Lower lobe of right lung (tissue), 2 donors: ENCODE results near the gene KCNJ6. TPM values are rescaled to one million over a fixed set of nuclear protein-coding genes. Genes with fewer than 3 reads are reported as not detected.
A peak's percentile ranks its signal among the peaks of the same experiment; 100 is the strongest.

Experiments
- ATAC-seq, 2 donors: fragments of 200-7000 bp; cut with Tn5 transposase; one replicate each; pipeline ENCODE4 v1.9.1; 2020 to 2022; ENCODE audit warnings: mild to moderate bottlenecking in 2 of 2, moderate library complexity in 2 of 2
- DNase-seq: peaks from one replicate; pipeline ENCODE4 v3.0.0-alpha.2; 2020
- H3K27ac ChIP-seq: fragments of 200-600 bp; one replicate; pipeline ENCODE4 v1.8.0; 2022
- H3K27me3 ChIP-seq: fragments of 200-600 bp; one replicate; pipeline ENCODE4 v1.8.0; 2022; ENCODE audit warnings: low read depth
- H3K36me3 ChIP-seq: fragments of 200-600 bp; one replicate; pipeline ENCODE4 v1.8.0; 2022; ENCODE audit warnings: mild to moderate bottlenecking
- H3K4me1 ChIP-seq: fragments of 200-600 bp; one replicate; pipeline ENCODE4 v1.8.0; 2022
- H3K4me3 ChIP-seq: fragments of 200-600 bp; one replicate; pipeline ENCODE4 v1.8.0; 2022; ENCODE audit warnings: mild to moderate bottlenecking
- H3K9me3 ChIP-seq: fragments of 200-600 bp; one replicate; pipeline ENCODE4 v1.8.0; 2022
- intact Hi-C: fragments of 100-400 bp; cut with DNase I; formaldehyde crosslinking; loops from one replicate; pipeline ENCODE4 v1.11.0; 2022
- total RNA-seq: library from RNA; stranded (reverse); fragmentation: NEBNext Ultra II Directional; extraction: Animal tissue kit (Norgen Biotek cat#: 25700); gene quantifications from one replicate; pipeline ENCODE4 v1.2.1, GENCODE V29; 2021
- TF ChIP-seq, protein P1 (sequence below): fragments of 200-600 bp; IDR thresholded peaks from one replicate; pipeline ENCODE4 v1.8.0; 2022; ENCODE audit warnings: antibody characterized with exemption, mild to moderate bottlenecking
- donor health status: DM: no; HTN: yes; CAD: no; lungs with severe emphysema.

KCNJ6 gene
- total RNA-seq, 1 donor from 2014 or later = 0.09 TPM

DNA sequence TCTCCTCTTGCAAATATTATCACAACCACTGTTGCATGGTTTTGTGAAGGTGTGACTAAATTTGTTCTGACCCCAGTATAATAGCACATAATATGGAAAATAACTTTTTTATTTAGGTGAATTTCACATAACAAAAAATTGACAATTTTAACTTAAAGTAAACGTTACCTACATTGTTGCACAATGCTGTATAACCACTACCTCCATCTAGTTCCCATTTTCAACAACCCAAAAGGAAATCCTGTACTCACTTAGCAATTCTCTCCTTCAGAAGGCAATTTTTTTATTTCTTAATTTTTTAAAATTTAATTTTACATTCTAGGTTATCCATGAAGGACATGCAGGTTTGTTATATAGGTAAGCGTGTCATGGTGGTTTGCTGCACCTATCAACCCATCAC is 95.2 kb downstream of the KCNJ6 start:
- DNase-seq = no peak
- Histone ChIP-seq H3K27ac (no peak overlapping the region), H3K36me3 (no peaks in the 10 kb centered on the region), H3K4me3 (no peak overlapping the region), H3K27me3 (no peaks in the 10 kb centered on the region), H3K4me1 (no peaks in the 10 kb centered on the region), H3K9me3 (no peaks in the 10 kb centered on the region)
- TF ChIP-seq, protein P1, sequence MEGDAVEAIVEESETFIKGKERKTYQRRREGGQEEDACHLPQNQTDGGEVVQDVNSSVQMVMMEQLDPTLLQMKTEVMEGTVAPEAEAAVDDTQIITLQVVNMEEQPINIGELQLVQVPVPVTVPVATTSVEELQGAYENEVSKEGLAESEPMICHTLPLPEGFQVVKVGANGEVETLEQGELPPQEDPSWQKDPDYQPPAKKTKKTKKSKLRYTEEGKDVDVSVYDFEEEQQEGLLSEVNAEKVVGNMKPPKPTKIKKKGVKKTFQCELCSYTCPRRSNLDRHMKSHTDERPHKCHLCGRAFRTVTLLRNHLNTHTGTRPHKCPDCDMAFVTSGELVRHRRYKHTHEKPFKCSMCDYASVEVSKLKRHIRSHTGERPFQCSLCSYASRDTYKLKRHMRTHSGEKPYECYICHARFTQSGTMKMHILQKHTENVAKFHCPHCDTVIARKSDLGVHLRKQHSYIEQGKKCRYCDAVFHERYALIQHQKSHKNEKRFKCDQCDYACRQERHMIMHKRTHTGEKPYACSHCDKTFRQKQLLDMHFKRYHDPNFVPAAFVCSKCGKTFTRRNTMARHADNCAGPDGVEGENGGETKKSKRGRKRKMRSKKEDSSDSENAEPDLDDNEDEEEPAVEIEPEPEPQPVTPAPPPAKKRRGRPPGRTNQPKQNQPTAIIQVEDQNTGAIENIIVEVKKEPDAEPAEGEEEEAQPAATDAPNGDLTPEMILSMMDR = no peak
- intact Hi-C loops = no loop called here
- no peak for ATAC-seq

DNA sequence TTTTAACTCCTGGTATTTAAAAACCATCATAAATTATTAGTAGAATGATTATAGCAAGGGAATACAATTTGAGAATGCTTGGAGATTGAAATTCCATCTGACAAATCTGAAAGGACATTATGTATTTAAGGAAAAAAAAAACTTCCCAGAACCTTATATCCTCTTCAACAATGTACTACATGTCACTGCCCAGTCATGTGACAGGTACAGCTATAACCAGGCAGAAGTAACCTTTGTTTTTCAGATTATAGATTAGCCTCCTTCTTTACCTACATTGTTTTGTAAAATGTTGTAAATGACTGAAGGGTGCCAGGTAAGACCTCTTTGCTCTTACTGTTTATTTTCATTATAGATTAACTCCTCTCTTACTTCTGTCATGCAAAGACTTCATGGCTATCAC is 96.9 kb downstream of the KCNJ6 start:
- Histone ChIP-seq H3K36me3 (no peaks in the 10 kb centered on the region), H3K9me3 (no peaks in the 10 kb centered on the region), H3K4me3 (no peak overlapping the region), H3K27me3 (no peaks in the 10 kb centered on the region), H3K4me1 (no peaks in the 10 kb centered on the region), H3K27ac (no peak overlapping the region)
- intact Hi-C loops = no loop called here
- ATAC-seq (no peak), DNase-seq (no peak)
- TF ChIP-seq, protein P1 = no peak

DNA sequence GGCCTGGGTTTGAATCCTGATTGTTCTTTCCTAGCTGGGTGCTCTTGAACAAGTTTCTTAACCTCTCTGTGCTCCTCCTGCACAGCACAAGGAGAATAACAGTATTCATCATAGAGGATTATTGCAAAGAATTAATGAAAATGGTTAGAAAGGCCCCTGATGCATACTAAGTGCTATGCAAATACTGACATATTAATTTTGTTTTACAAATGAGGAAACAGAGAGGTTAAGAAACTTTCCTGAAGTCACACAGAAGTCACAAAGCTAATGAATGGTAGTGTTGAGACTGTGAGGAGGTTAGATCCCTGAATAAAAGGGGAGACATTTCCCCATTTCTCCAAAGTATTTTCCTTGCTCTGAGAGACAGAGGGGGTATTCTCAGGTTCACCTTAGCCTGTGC is 99.0 kb downstream of the KCNJ6 start:
- TF ChIP-seq, protein P1 = no peak
- intact Hi-C loops = no loop called here
- Histone ChIP-seq H3K4me3 (no peak overlapping the region), H3K4me1 (no peaks in the 10 kb centered on the region), H3K36me3 (no peaks in the 10 kb centered on the region), H3K27ac (no peak overlapping the region), H3K27me3 (no peaks in the 10 kb centered on the region), H3K9me3 (no peaks in the 10 kb centered on the region)
- DNase-seq (no peak), ATAC-seq (no peak)

DNA sequence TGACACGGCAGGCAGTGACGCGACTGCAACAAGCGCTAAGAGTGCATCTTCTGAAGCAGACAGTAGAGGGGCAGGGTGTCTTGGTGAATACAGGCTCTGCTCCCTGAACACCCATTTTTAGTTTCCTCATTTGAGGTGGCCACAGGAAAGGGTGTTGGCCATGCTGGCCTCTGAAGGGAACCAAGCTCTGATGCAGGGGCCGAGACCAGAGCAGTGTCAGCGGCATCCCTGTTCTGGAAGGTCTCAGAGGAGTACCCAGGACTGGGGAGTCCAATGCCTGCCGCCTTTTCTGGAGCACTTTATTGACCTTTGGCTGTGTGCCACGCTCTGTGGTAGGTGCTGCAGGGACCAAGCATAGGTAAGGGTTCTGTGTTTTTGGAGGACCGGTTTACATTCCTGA is 100.4 kb downstream of the KCNJ6 start:
- Histone ChIP-seq H3K4me1 (no peaks in the 10 kb centered on the region), H3K36me3 (no peaks in the 10 kb centered on the region), H3K27me3 (no peaks in the 10 kb centered on the region), H3K27ac (no peak overlapping the region), H3K9me3 (no peaks in the 10 kb centered on the region), H3K4me3 (no peak overlapping the region)
- peak in 1 of 2 donors; percentile 30 for ATAC-seq
- TF ChIP-seq, protein P1 = no peak
- no peak for DNase-seq
- intact Hi-C loops = no loop called here

DNA sequence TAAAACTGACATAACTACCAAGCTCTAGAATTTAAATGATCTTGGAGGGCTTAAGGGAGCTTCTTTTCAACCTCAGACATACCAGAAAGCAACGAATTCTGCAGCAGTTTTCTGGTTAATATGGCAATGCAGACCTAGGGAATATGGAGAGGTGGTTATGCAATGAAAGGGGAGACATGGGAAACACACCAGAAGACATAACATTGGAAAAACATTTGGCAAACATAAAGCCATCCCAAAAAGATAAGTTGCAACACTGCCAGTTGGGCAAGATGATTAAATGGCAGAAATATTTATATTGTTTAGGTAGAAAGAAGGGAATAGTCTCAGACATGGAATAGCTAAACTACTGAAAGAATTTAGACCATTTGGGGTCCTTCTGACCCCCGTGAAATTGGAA is 104.5 kb downstream of the KCNJ6 start:
- intact Hi-C loops = no loop called here
- no peak overlapping the region for H3K4me3 ChIP-seq
- no peaks in the 10 kb centered on the region for H3K9me3 ChIP-seq
- TF ChIP-seq, protein P1 = no peak
- H3K4me1 ChIP-seq = no peaks in the 10 kb centered on the region
- no peaks in the 10 kb centered on the region for H3K27me3 ChIP-seq
- DNase-seq = no peak
- no peaks in the 10 kb centered on the region for H3K36me3 ChIP-seq
- ATAC-seq = no peak
- H3K27ac ChIP-seq = no peak overlapping the region

DNA sequence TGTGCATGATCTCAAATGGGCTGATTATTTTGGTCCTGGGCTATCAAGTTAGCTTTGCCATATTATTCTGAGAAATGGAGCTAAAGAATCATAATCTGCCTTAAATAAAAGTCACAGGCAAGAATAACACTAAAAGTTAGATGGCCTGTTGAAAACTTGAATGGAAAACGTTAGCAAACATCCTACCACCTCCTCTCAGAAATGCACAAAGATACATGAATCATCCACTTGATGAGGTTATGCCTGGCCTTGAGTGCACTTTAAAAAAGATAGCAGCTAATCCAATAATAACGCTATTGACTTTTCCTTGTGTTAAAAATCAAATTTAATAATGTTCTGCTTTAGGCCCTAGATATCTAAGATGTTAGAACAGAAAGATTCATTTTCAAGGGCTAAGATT is 108.0 kb downstream of the KCNJ6 start:
- H3K9me3 ChIP-seq = no peaks in the 10 kb centered on the region
- no peaks in the 10 kb centered on the region for H3K27me3 ChIP-seq
- no peaks in the 10 kb centered on the region for H3K4me1 ChIP-seq
- H3K27ac ChIP-seq = no peak overlapping the region
- DNase-seq (no peak), ATAC-seq (no peak)
- H3K36me3 ChIP-seq = no peaks in the 10 kb centered on the region
- TF ChIP-seq, protein P1 = no peak
- no peak overlapping the region for H3K4me3 ChIP-seq
- intact Hi-C loops = no loop called here
